Measurements from ENCODE around the gene PCBP3. TPM values are rescaled to one million over a fixed set of nuclear protein-coding genes. Genes with fewer than 3 reads are reported as not detected.
A peak's percentile ranks its signal among the peaks of the same experiment; 100 is the strongest.
"Not testable (repeated sequence)": the region's sequence is repeated elsewhere in the genome, so short reads cannot be mapped to it uniquely, and the experiment has no call there.

The PCBP3 gene
- total and polyA plus RNA-seq, 8 donors, result 0.83 to 4.3 (median 1.7) TPM

DNA sequence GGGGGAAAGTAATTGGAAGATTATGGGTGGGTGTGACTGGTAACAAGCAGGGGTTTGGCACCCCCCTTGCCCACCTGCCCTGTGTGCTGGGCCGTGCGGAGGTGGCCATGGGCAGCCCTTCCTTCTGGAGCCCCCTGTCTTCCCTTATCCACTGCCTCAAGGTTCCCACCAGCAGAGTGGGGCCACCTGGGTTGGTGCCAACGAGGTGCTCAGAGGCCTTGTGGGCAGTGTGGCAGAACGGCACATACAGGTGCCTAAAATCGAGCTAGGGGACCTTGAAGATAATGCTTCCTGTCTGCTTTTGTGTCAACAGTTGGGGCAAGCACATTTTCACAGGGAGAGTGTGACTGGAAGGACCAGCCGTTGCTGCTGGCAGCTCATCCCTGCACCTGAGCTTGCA, 161.8 kb downstream of the PCBP3 start:
- TF ChIP-seq, protein P1, sequence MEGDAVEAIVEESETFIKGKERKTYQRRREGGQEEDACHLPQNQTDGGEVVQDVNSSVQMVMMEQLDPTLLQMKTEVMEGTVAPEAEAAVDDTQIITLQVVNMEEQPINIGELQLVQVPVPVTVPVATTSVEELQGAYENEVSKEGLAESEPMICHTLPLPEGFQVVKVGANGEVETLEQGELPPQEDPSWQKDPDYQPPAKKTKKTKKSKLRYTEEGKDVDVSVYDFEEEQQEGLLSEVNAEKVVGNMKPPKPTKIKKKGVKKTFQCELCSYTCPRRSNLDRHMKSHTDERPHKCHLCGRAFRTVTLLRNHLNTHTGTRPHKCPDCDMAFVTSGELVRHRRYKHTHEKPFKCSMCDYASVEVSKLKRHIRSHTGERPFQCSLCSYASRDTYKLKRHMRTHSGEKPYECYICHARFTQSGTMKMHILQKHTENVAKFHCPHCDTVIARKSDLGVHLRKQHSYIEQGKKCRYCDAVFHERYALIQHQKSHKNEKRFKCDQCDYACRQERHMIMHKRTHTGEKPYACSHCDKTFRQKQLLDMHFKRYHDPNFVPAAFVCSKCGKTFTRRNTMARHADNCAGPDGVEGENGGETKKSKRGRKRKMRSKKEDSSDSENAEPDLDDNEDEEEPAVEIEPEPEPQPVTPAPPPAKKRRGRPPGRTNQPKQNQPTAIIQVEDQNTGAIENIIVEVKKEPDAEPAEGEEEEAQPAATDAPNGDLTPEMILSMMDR (IDR thresholded peaks at IDR 0.05), result no peak
- 42 to 61% methylated on average over 6 of the region's 6 CpGs for WGBS, 2 donors
- Histone ChIP-seq H3K4me3 (no peak overlapping the region), H3K36me3 (no peaks in the 10 kb centered on the region), H3K9me3 (no peaks in the 10 kb centered on the region), H3K27ac (no peak overlapping the region), H3K27me3 (no peaks in the 10 kb centered on the region), H3K4me1 (no peaks in the 10 kb centered on the region)
- FAIRE-seq (no peak), DNase-seq (peak in 1 of 6 donors; percentile 33), ATAC-seq (no peak)
- intact Hi-C loops (cut with DNase I), result no loop called here

DNA sequence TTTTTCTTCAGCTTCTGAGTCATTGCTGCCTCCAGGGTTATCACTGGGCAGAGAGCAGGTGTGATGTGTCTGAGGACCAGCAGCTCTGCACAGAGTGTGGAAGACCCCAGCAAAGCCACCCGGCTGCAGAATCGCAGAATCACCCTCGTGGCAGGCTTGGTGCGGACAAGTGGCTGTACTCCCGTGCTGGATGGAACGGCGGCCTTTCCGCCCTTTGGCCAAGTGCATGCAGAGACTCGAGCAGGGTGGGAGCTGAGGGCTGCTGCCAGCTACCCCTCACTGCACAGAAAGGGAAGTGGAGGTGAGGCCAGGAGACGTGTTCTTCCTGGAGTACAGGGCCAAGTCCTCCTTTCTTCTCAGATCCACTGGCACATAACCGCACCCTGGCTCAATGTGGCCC, 162.5 kb downstream of the PCBP3 start:
- Histone ChIP-seq H3K36me3 (no peaks in the 10 kb centered on the region), H3K27me3 (no peaks in the 10 kb centered on the region), H3K4me1 (no peaks in the 10 kb centered on the region), H3K9me3 (no peaks in the 10 kb centered on the region), H3K27ac (no peak overlapping the region), H3K4me3 (no peak overlapping the region)
- DNase-seq, result no peak
- TF ChIP-seq, protein P1 (IDR thresholded peaks at IDR 0.05), result no peak
- 79 to 85% methylated on average over 11 of the region's 11 CpGs for WGBS, 2 donors
- ATAC-seq, result no peak
- FAIRE-seq, result no peak
- intact Hi-C loops (cut with DNase I), result no loop called here

DNA sequence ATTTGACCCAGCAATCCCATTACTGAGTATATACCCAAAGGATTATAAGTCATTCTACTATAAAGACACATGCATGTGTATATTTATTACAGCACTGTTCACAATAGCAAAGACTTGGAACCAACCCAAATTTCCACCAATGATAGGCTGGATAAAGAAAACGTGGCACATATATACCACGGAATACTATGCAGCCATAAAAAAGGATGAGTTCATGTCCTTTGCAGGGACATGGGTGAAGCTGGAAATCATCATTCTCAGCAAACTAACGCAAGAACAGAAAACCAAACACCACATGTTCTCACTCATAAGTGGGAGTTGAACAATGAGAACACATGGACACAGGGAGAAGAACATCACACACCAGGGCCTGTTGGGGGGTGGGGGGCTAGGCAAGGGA, 165.1 kb downstream of the PCBP3 start:
- DNase-seq; intact Hi-C loops (cut with DNase I); H3K9me3 ChIP-seq; H3K27ac ChIP-seq; FAIRE-seq; H3K27me3 ChIP-seq; H3K4me1 ChIP-seq; ATAC-seq; H3K36me3 ChIP-seq; H3K4me3 ChIP-seq: not testable (repeated sequence)
- 73 to 75% methylated on average over 3 of the region's 3 CpGs for WGBS, 2 donors

DNA sequence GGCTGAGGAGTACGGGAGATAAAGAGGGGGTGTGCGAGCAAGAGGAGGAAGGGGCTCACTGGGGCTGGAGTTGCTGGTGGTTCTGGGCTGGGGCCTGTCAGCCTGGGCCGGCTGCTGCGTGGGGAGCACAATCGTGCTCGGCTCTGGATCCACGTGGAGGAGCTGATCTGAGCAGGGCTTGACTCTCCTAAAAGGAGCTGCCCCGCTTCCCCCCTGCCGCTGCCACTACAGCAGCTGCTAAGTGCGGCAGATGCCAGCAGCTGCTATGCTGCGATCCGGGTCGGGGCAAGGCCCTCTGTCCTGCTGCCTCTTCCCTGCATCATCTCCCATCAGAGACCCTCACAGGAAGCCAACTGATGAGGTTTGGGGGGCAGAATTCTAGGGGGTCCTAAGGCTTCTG, 165.9 kb downstream of the PCBP3 start:
- 62 to 70% methylated on average over 13 of the region's 13 CpGs for WGBS, 2 donors
- H3K4me3 ChIP-seq, result no peak overlapping the region
- ATAC-seq (no peak), DNase-seq (peak in 1 of 6 donors; percentile 33), FAIRE-seq (no peak)
- H3K36me3 ChIP-seq, result no peaks in the 10 kb centered on the region
- H3K9me3 ChIP-seq, result no peaks in the 10 kb centered on the region
- intact Hi-C loops (cut with DNase I), result no loop called here
- TF ChIP-seq, protein P1 (IDR thresholded peaks at IDR 0.05), result no peak
- H3K27me3 ChIP-seq, result no peaks in the 10 kb centered on the region
- H3K4me1 ChIP-seq, result no peaks in the 10 kb centered on the region
- H3K27ac ChIP-seq, result no peak overlapping the region

DNA sequence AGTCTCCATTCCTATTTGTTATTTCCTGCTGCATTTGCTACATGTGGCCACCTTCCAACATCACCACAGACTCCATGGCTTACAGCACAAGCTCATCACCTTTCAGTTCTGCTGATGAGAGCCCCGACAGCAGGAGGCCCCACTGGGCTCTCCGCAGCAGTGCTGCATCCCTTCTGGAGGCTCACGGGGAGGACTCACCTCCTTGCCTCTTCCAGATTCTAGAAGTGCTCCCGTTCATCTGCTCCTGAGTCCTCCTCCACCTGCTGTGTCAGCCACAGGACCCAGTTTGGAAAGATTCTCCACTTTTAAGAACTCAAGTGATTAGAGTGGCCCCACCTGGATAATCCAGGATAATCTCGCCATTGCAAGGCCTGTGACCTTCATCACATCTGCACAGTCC, 167.6 kb downstream of the PCBP3 start:
- H3K4me1 ChIP-seq, result no peaks in the 10 kb centered on the region
- TF ChIP-seq, protein P1 (IDR thresholded peaks at IDR 0.05), result no peak
- DNase-seq (no peak), FAIRE-seq (no peak), ATAC-seq (no peak)
- no peaks in the 10 kb centered on the region for H3K9me3 ChIP-seq
- no peak overlapping the region for H3K27ac ChIP-seq
- no peaks in the 10 kb centered on the region for H3K27me3 ChIP-seq
- whole genome bisulfite sequencing, 2 donors, result 61 to 78% methylated on average over 5 of the region's 5 CpGs
- intact Hi-C loops (cut with DNase I), result loop anchor here in 1 of 3 donors (10.0 kb wide), 1 partner anchor 256 kb away; no protein-coding TSS in a partner anchor
- H3K4me3 ChIP-seq, result no peak overlapping the region
- no peaks in the 10 kb centered on the region for H3K36me3 ChIP-seq

DNA sequence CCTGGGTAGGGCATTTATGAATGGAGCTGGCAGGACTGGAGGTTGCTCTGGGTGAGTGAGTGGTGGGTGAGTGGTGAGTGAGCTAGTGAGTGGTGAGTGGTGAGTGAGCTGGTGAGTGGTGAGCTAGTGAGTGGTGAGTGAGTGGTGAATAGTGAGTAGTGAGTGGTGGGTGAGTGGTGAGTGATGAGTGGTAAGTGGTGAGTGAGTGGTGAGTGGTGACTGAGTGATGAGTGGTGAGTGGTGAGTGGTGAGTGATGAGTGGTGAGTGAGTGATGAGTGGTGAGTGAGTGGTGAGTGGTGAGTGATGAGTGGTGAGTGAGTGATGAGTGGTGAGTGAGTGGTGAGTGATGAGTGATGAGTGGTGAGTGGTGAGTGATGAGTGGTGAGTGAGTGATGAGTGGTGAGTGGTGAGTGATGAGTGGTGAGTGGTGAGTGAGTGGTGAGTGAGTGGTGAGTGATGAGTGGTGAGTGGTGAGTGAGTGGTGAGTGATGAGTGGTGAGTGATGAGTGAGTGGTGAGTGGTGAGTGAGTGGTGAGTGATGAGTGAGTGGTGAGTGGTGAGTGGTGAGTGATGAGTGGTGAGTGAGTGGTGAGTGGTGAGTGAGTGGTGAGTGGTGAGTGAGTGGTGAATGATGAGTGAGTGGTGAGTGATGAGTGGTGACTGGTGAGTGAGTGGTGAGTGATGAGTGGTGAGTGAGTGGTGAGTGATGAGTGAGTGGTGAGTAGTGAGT, 170.8 kb downstream of the PCBP3 start:
- H3K36me3 ChIP-seq, H3K9me3 ChIP-seq, DNase-seq, H3K4me1 ChIP-seq, H3K27ac ChIP-seq, H3K27me3 ChIP-seq, H3K4me3 ChIP-seq, FAIRE-seq, ATAC-seq: not testable (repeated sequence)
- intact Hi-C loops (cut with DNase I), result loop anchor here in 1 of 3 donors (10.0 kb wide), 1 partner anchor 260 kb away; no protein-coding TSS in a partner anchor

DNA sequence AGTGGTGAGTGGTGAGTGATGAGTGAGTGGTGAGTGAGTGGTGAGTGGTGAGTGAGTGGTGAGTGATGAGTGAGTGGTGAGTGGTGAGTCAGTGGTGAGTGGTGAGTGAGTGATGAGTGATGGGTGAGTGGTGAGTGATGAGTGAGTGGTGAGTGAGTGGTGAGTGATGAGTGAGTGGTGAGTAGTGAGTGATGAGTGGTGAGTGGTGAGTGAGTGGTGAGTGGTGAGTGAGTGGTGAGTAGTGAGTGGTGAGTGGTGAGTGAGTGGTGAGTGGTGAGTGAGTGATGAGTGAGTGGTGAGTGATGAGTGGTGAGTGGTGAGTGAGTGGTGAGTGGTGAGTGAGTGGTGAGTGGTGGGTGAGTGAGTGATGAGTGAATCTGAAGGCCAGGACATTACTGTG, 172.3 kb downstream of the PCBP3 start:
- not testable (repeated sequence) for H3K36me3 ChIP-seq, H3K27me3 ChIP-seq, DNase-seq, ATAC-seq, H3K27ac ChIP-seq, H3K9me3 ChIP-seq, H3K4me1 ChIP-seq, FAIRE-seq, H3K4me3 ChIP-seq
- intact Hi-C loops (cut with DNase I), result loop anchor here in 2 of 3 donors (5.0 to 10.0 kb wide), 2 partner anchors 258 to 261 kb away; no protein-coding TSS in a partner anchor

Measured in pancreas (tissue), 10 donors.